GM10248 (cell line): ENCODE measurements around the gene HHATL.

Experiments used
- CTCF ChIA-PET: fragments of 300-600 bp; sonication (Branson Sonifier 250); formaldehyde crosslinking; extraction: SDS; loops from one replicate; lab custom pipeline; 2021; ENCODE audit warnings: antibody characterized with exemption; lab: Yijun Ruan, JAX
- POLR2A ChIA-PET: fragments of 350-650 bp; sonication (Branson Sonifier 250); formaldehyde crosslinking; extraction: SDS; loops from one replicate; lab custom pipeline; 2020; ENCODE audit warnings: antibody characterized with exemption; lab: Yijun Ruan, JAX
- DNase-seq: peaks from one replicate; pipeline ENCODE4 v3.0.0; 2012; ENCODE audit errors: extremely low spot score
- CTCF ChIP-seq: IDR thresholded peaks from 2 replicates; pipeline ENCODE4 v1.5.1; 2012; ENCODE audit warnings: mild to moderate bottlenecking, low read depth; ENCODE audit errors: extremely low read depth, missing control alignments, control extremely low read depth

HHATL gene

GRCh38 chr3:42654331-42655201, 48.0 kb downstream of the HHATL start:
- POLR2A ChIA-PET = no interaction called here
- DNase-seq = peak; percentile 62
- CTCF ChIA-PET = interaction anchor here (1.4 to 3.9 kb wide), 2 partner anchors 12 to 18 kb away, joined by 6 to 19 read pairs; no protein-coding TSS in a partner anchor
- no peak for TF ChIP-seq CTCF

GRCh38 chr3:42653560-42654330, 48.9 kb downstream of the HHATL start, which contains the start of gene ZBTB47:
Gene ZBTB47 (plus strand): TSS chr3:42653697. CDS start chr3:42658356, 4,659 bp downstream.
- peak; percentile 28 for DNase-seq
- CTCF ChIA-PET = interaction anchor here (1.4 to 3.9 kb wide), 2 partner anchors 11 to 17 kb away, joined by 6 to 19 read pairs; no protein-coding TSS in a partner anchor
- POLR2A ChIA-PET = no interaction called here
- TF ChIP-seq CTCF = no peak

- no peak for TF ChIP-seq CTCF
- CTCF ChIA-PET = interaction anchor here (3.9 kb wide), 1 partner anchor 11 kb away, joined by 19 read pairs; no protein-coding TSS in a partner anchor
- POLR2A ChIA-PET = no interaction called here
- DNase-seq = peak; percentile 13
Measured at GRCh38 chr3:42653303-42653559, 49.4 kb downstream of the HHATL start.

GRCh38 chr3:42652611-42653302, 49.8 kb downstream of the HHATL start:
- ChIA-PET POLR2A (interaction anchor here (1.0 kb wide), 1 partner anchor 37 kb away, joined by 3 read pairs; no protein-coding TSS in a partner anchor), CTCF (interaction anchor here (1.1 to 3.9 kb wide), 2 partner anchors 10 to 15 kb away, joined by 3 to 19 read pairs; no protein-coding TSS in a partner anchor)
- no peak for TF ChIP-seq CTCF
- DNase-seq = peak; percentile 43

GRCh38 chr3:42652251-42652610, 50.4 kb downstream of the HHATL start:
- ChIA-PET CTCF (interaction anchor here (1.1 to 3.9 kb wide), 3 partner anchors 10 to 15 kb away, joined by 3 to 19 read pairs (median 5); no protein-coding TSS in a partner anchor), POLR2A (interaction anchor here (1.0 kb wide), 1 partner anchor 37 kb away, joined by 3 read pairs; no protein-coding TSS in a partner anchor)
- TF ChIP-seq CTCF = no peak
- peak; percentile 18 for DNase-seq
